ENCODE results near the gene ARID1A.

DNA sequence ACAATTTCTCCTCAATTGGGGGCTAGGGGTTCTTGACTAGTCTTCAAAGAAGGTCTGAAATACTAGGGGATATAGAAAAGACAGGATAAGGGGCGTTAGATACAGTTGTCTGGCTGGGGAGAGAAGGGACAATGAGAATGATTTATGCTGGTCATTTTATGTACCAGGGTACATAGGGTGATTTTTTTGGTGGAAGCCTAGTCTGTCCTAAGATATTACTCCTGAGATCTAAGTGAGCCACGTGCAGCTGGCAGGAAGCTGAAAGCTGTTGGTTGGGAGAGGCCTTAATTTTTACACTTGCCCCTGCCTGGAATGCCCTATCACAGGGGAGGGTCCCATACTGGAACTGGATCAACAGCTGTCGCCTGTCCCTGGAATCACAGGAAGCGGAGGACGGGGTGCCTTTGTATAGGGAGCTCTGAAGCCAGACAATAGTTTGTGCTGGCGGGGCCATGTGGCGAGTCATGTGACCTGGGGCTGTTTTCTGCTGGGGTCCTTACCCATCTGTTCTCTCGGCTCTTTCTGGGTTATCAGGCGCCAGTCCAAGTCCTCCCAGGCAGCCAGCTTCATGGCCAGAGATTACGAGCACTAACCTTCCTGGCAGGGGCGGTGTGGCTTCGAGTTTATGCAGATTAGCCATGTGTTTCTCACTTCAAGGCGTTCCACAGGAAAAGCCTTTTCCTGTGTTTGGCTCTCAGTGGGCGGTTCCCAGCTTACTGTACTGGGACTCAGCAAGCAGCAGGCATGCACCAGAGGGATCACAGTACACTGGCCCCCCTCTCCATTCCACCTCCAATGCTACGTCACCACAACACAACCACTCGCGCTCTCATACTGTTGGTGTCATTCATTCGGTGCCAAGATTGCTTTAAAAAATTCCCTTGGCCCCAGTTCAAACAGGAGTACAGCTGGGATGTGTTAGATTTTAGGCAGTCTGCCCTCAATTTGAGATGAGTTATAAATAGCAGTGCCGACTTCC, 27.5 kb downstream of the ARID1A start:
- TF ChIP-seq, protein P1, sequence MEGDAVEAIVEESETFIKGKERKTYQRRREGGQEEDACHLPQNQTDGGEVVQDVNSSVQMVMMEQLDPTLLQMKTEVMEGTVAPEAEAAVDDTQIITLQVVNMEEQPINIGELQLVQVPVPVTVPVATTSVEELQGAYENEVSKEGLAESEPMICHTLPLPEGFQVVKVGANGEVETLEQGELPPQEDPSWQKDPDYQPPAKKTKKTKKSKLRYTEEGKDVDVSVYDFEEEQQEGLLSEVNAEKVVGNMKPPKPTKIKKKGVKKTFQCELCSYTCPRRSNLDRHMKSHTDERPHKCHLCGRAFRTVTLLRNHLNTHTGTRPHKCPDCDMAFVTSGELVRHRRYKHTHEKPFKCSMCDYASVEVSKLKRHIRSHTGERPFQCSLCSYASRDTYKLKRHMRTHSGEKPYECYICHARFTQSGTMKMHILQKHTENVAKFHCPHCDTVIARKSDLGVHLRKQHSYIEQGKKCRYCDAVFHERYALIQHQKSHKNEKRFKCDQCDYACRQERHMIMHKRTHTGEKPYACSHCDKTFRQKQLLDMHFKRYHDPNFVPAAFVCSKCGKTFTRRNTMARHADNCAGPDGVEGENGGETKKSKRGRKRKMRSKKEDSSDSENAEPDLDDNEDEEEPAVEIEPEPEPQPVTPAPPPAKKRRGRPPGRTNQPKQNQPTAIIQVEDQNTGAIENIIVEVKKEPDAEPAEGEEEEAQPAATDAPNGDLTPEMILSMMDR (IDR thresholded peaks at IDR 0.05), result no peak
- TF ChIP-seq POLR2A (IDR thresholded peaks at IDR 0.05) (no peak), EP300 (IDR thresholded peaks at IDR 0.05) (peak in 1 of 2 donors; percentile 85)
